ENCODE results near the gene MALT1.

The MALT1 gene

GRCh38 chr18:58745914-58746313 lies 74.6 kb downstream of the MALT1 start:
- CTCF ChIA-PET = interaction anchor here (1.0 to 12.1 kb wide), 4 partner anchors 9 to 216 kb away, joined by 3 to 145 read pairs (median 8); no protein-coding TSS in a partner anchor
- H3K4me3 ChIP-seq (ENCODE audit: low read depth, low read length) = no peak overlapping the region
- TF ChIP-seq CTCF (IDR thresholded peaks at IDR 0.05; ENCODE audit: insufficient read depth, low read length, missing control alignments) = no peak
- no peak for DNase-seq (ENCODE audit: low read depth, low spot score)
- POLR2A ChIA-PET = interaction anchor here (0.6 kb wide), 1 partner anchor 72 kb away, joined by 3 read pairs; no protein-coding TSS in a partner anchor

GRCh38 chr18:58748899-58749595 lies 77.8 kb downstream of the MALT1 start:
- ChIA-PET CTCF (interaction anchor here (1.0 to 12.1 kb wide), 2 partner anchors 16 to 221 kb away, joined by 3 to 145 read pairs; no protein-coding TSS in a partner anchor), POLR2A (no interaction called here)
- no peak overlapping the region for H3K4me3 ChIP-seq (ENCODE audit: low read depth, low read length)
- TF ChIP-seq CTCF (IDR thresholded peaks at IDR 0.05; ENCODE audit: insufficient read depth, low read length, missing control alignments) = no peak
- DNase-seq (ENCODE audit: low read depth, low spot score) = no peak

- POLR2A ChIA-PET = no interaction called here
- TF ChIP-seq CTCF (IDR thresholded peaks at IDR 0.05; ENCODE audit: insufficient read depth, low read length, missing control alignments) = no peak
- CTCF ChIA-PET = interaction anchor here (1.5 to 12.1 kb wide), 2 partner anchors 9 to 11 kb away, joined by 7 to 145 read pairs; no protein-coding TSS in a partner anchor
Observed at GRCh38 chr18:58753976-58754375, 82.7 kb downstream of the MALT1 start.

GRCh38 chr18:58754544-58755068 lies 83.3 kb downstream of the MALT1 start:
- no peak overlapping the region for H3K4me3 ChIP-seq (ENCODE audit: low read depth, low read length)
- TF ChIP-seq CTCF (IDR thresholded peaks at IDR 0.05; ENCODE audit: insufficient read depth, low read length, missing control alignments) = no peak
- POLR2A ChIA-PET = interaction anchor here (0.7 kb wide), 1 partner anchor 165 kb away, joined by 4 read pairs; no protein-coding TSS in a partner anchor
- CTCF ChIA-PET = interaction anchor here (0.8 to 12.1 kb wide), 3 partner anchors 9 to 225 kb away, joined by 3 to 145 read pairs (median 7); no protein-coding TSS in a partner anchor
- DNase-seq (ENCODE audit: low read depth, low spot score) = no peak

More at GRCh38 chr18:58753976-58754375, 82.7 kb downstream of the MALT1 start:
- H3K4me3 ChIP-seq (ENCODE audit: low read depth, low read length) = no peak overlapping the region
- DNase-seq (ENCODE audit: low read depth, low spot score) = no peak

- ChIA-PET CTCF (interaction anchor here (0.8 to 12.1 kb wide), 6 partner anchors 10 to 327 kb away, joined by 3 to 145 read pairs (median 3); no protein-coding TSS in a partner anchor), POLR2A (no interaction called here)
- DNase-seq (ENCODE audit: low read depth, low spot score) = no peak
- no peak for TF ChIP-seq CTCF (IDR thresholded peaks at IDR 0.05; ENCODE audit: insufficient read depth, low read length, missing control alignments)
- no peak overlapping the region for H3K4me3 ChIP-seq (ENCODE audit: low read depth, low read length)
Observed at GRCh38 chr18:58755304-58756010, 84.2 kb downstream of the MALT1 start.

All from AG04449 (cell line).